OCI-LY7 (cell line): ENCODE data around the gene KRT6B. TPM values are rescaled to one million over a fixed set of nuclear protein-coding genes. Genes with fewer than 3 reads are reported as not detected.
"Not testable (repeated sequence)": the region's sequence is repeated elsewhere in the genome, so short reads cannot be mapped to it uniquely, and the experiment has no call there.

Experiments used
- Bru-seq: library from RNA; stranded (reverse); fragments of 400-500 nt; gene quantifications from one replicate; lab custom pipeline; 2021; lab: Mats Ljungman, UMichigan
- BruChase-seq, 2 experiments: library from RNA; stranded (reverse); fragments of 400-500 nt; gene quantifications; one replicate each; lab custom pipeline; 2021; lab: Mats Ljungman, UMichigan
- BruUV-seq: library from RNA; stranded (reverse); fragments of 400-500 nt; replicated peaks from 2 replicates; lab custom pipeline; 2021; lab: Mats Ljungman, UMichigan
- CTCF ChIA-PET: fragments of 300-600 bp; sonication (Branson Sonifier 250); formaldehyde crosslinking; loops from one replicate; lab custom pipeline; 2022; ENCODE audit warnings: antibody characterized with exemption; ENCODE audit not compliant: unreplicated experiment; lab: Charles Lee
- POLR2A ChIA-PET: fragments of 300-600 bp; sonication (Branson Sonifier 250); formaldehyde crosslinking; loops from one replicate; lab custom pipeline; 2022; ENCODE audit warnings: antibody characterized with exemption; lab: Charles Lee
- DNase-seq: peaks from one replicate; pipeline ENCODE4 v3.0.0-alpha.2; 2015; ENCODE audit warnings: low spot score
- H2AFZ ChIP-seq: fragments of 200-600 bp; sonication (generic), shearing (Covaris generic); 2 replicates; pipeline ENCODE4 v1.6.1; 2014; ENCODE audit warnings: mild to moderate bottlenecking, antibody characterized with exemption, low read length, moderate library complexity
- H3K27ac ChIP-seq: fragments of 200-600 bp; sonication (generic); 2 replicates; pipeline ENCODE4 v1.5.1; 2014; ENCODE audit warnings: mixed run types, low read depth, mild to moderate bottlenecking, moderate library complexity, low read length, inconsistent platforms; ENCODE audit not compliant: poor library complexity, severe bottlenecking
- H3K36me3 ChIP-seq: fragments of 200-600 bp; sonication (generic); 2 replicates; pipeline ENCODE4 v1.6.1; 2014; ENCODE audit warnings: mild to moderate bottlenecking, antibody characterized with exemption, low read length, moderate library complexity, mixed read lengths; ENCODE audit not compliant: insufficient read depth
- H3K4me1 ChIP-seq: fragments of 200-600 bp; sonication (generic); 2 replicates; pipeline ENCODE4 v1.5.1; 2014; ENCODE audit warnings: mild to moderate bottlenecking, low read length; ENCODE audit not compliant: insufficient read depth, poor library complexity, severe bottlenecking
- H3K4me2 ChIP-seq: fragments of 200-600 bp; sonication (generic); 2 replicates; pipeline ENCODE4 v1.6.1; 2014; ENCODE audit warnings: mild to moderate bottlenecking, low read length
- H3K4me3 ChIP-seq: fragments of 200-600 bp; sonication (generic); 2 replicates; pipeline ENCODE4 v1.5.1; 2014; ENCODE audit warnings: mild to moderate bottlenecking, low read depth, low read length; ENCODE audit not compliant: poor library complexity, severe bottlenecking
- H3K79me2 ChIP-seq: fragments of 200-600 bp; sonication (generic); 2 replicates; pipeline ENCODE4 v1.6.1; 2016; ENCODE audit warnings: low read depth, mild to moderate bottlenecking, low read length, moderate library complexity, mixed read lengths; ENCODE audit not compliant: insufficient read depth
- H3K9me2 ChIP-seq: fragments of 200-600 bp; sonication (generic); 2 replicates; pipeline ENCODE4 v1.6.1; 2016; ENCODE audit warnings: mild to moderate bottlenecking, low read length, mixed read lengths; ENCODE audit not compliant: insufficient read depth
- H3K9me3 ChIP-seq: fragments of 200-600 bp; sonication (generic); 2 replicates; pipeline ENCODE4 v1.6.1; 2014; ENCODE audit warnings: mild to moderate bottlenecking, mixed run types, low read length, mixed read lengths
- H4K20me1 ChIP-seq: fragments of 200-600 bp; sonication (generic); 2 replicates; pipeline ENCODE4 v1.6.1; 2014; ENCODE audit warnings: mild to moderate bottlenecking, antibody characterized with exemption, low read length, moderate library complexity, mixed read lengths; ENCODE audit not compliant: insufficient read depth
- CTCF ChIP-seq: fragments of 200-600 bp; sonication (generic); conservative IDR thresholded peaks from 2 replicates; pipeline ENCODE4 v1.5.1; 2014; ENCODE audit warnings: mild to moderate bottlenecking, antibody characterized with exemption, low read length, moderate library complexity, mixed read lengths
- EZH2phosphoT487 ChIP-seq: fragments of 200-600 bp; sonication (generic); IDR thresholded peaks from 2 replicates; pipeline ENCODE4 v1.6.1; 2018; ENCODE audit warnings: low read depth, borderline replicate concordance, mild to moderate bottlenecking, mixed run types, antibody characterized with exemption, low read length, moderate library complexity, mixed read lengths
- intact Hi-C: fragments of 100-400 bp; cut with micrococcal nuclease; formaldehyde crosslinking; loops from one replicate; pipeline ENCODE4 v1.10.0; 2022; ENCODE audit not compliant: unreplicated experiment
- long read RNA-seq: library from polyadenylated mRNA; stranded (forward); transcript quantifications from one replicate; pipeline ENCODE4 v2.0.0, GENCODE V29; 2022
- total RNA-seq, 2 experiments: library from RNA; depleted of rRNA in 1 of 2; stranded (reverse); fragments of >200 nt in 1 of 2; shearing (Covaris generic) in 1 of 2; gene quantifications; 2 replicates each; pipeline ENCODE4 v1.2.3, GENCODE V29; 2014 to 2022

KRT6B gene
- total RNA-seq (2014; rRNA removed; shearing (Covaris generic)) (not detected in 2 replicates), total RNA-seq (2022) (not detected in 2 replicates), Bru-seq, nascent RNA (not detected), BruChase-seq, experiment 1, labeled RNA remaining after a 6-hour chase (not detected), BruChase-seq, experiment 2, labeled RNA remaining after a 2-hour chase (not detected)
- long read RNA-seq, result 0 reads

- no peak within 1 kb of the TSS for H3K27ac ChIP-seq
- no peaks in the 10 kb centered on the region for H3K9me2 ChIP-seq
- no peak within 1 kb of the TSS for H3K4me2 ChIP-seq
- ChIA-PET CTCF (no interaction called here), POLR2A (interaction anchor here (1.4 kb wide), 1 partner anchor 9 kb away, joined by 3 read pairs; no protein-coding TSS in a partner anchor)
- no peaks in the 10 kb centered on the region for H4K20me1 ChIP-seq
- H3K9me3 ChIP-seq, result no peaks in the 10 kb centered on the region
- no peak for TF ChIP-seq EZH2phosphoT487
- no peak for TF ChIP-seq CTCF
- H3K4me1 ChIP-seq, result no peaks in the 10 kb centered on the region
- H3K4me3 ChIP-seq, result no peak within 1 kb of the TSS
- H2AFZ ChIP-seq, result no peak within 1 kb of the TSS
- no peak for DNase-seq
- BruUV-seq, result no TSS peak
- H3K36me3 ChIP-seq, result no peaks in the 10 kb centered on the region
- H3K79me2 ChIP-seq, result no peaks in the 10 kb centered on the region
- intact Hi-C loops, result no loop called here
Observed at GRCh38 chr12:52452101-52452500, at the start of gene KRT6B. Gene KRT6B (minus strand): TSS chr12:52452146. CDS start chr12:52452078, 68 bp downstream.

- DNase-seq, result no peak
- BruUV-seq, result no TSS peak
- Histone ChIP-seq H3K79me2 (no peaks in the 10 kb centered on the region), H4K20me1 (no peaks in the 10 kb centered on the region), H3K4me2 (no peak overlapping the region), H3K9me3 (no peaks in the 10 kb centered on the region), H3K4me1 (peaks cover 6% of the 10 kb centered on the region), H3K4me3 (no peak overlapping the region), H3K27ac (no peak overlapping the region), H2AFZ (no peak overlapping the region), H3K9me2 (no peaks in the 10 kb centered on the region), H3K36me3 (no peaks in the 10 kb centered on the region)
- TF ChIP-seq EZH2phosphoT487 (no peak), CTCF (no peak)
- POLR2A ChIA-PET, result no interaction called here
- intact Hi-C loops, result no loop called here
- CTCF ChIA-PET, result no interaction called here
Observed at GRCh38 chr12:52501490-52501889, 49.5 kb upstream of the KRT6B start.

GRCh38 chr12:52500574-52500973 lies 48.6 kb upstream of the KRT6B start:
- H3K4me3 ChIP-seq, H3K27ac ChIP-seq, CTCF ChIA-PET, H3K9me3 ChIP-seq, H3K79me2 ChIP-seq, intact Hi-C loops, H3K4me2 ChIP-seq, DNase-seq, H2AFZ ChIP-seq, H3K9me2 ChIP-seq, H4K20me1 ChIP-seq, BruUV-seq, H3K36me3 ChIP-seq: not testable (repeated sequence)
- POLR2A ChIA-PET, result interaction anchor here (0.6 kb wide), 1 partner anchor 56 kb away, joined by 3 read pairs; no protein-coding TSS in a partner anchor
- H3K4me1 ChIP-seq, result peaks cover 15% of the 10 kb centered on the region
